Immature natural killer cell (primary cell): ENCODE data around the gene CD180. TPM values are rescaled to one million over a fixed set of nuclear protein-coding genes. Genes with fewer than 3 reads are reported as not detected.

Experiments used
- DNase-seq, 3 donors: peaks; one replicate each; pipeline ENCODE4 v3.0.0; 2022; ENCODE audit warnings: mixed read lengths in 1 of 3
- H3K27ac Mint-ChIP-seq, 6 donors: one replicate each; pipeline ENCODE4 v1.8.0; 2020; ENCODE audit warnings: mixed read lengths in 6 of 6, mild to moderate bottlenecking in 5 of 6, inconsistent platforms in 4 of 6, moderate library complexity in 3 of 6
- H3K27me3 Mint-ChIP-seq, 3 donors: one replicate each; pipeline ENCODE4 v1.8.0; 2020 to 2021; ENCODE audit warnings: low read depth in 3 of 3, mild to moderate bottlenecking in 3 of 3, mixed read lengths in 3 of 3, moderate library complexity in 3 of 3, inconsistent platforms in 1 of 3
- H3K36me3 Mint-ChIP-seq, 3 donors: one replicate each; pipeline ENCODE4 v1.8.0; 2020; ENCODE audit warnings: mixed read lengths in 3 of 3, inconsistent platforms in 2 of 3, mild to moderate bottlenecking in 2 of 3
- H3K4me1 Mint-ChIP-seq, 2 donors: one replicate each; pipeline ENCODE4 v1.8.0; 2020; ENCODE audit warnings: inconsistent platforms in 2 of 2, mild to moderate bottlenecking in 2 of 2, mixed read lengths in 2 of 2, moderate library complexity in 1 of 2
- H3K4me3 Mint-ChIP-seq, 5 donors: one replicate each; pipeline ENCODE4 v1.8.0; 2020; ENCODE audit warnings: mild to moderate bottlenecking in 5 of 5, mixed read lengths in 5 of 5, inconsistent platforms in 3 of 5, moderate library complexity in 3 of 5
- H3K9me3 Mint-ChIP-seq, 6 donors: one replicate each; pipeline ENCODE4 v1.8.0; 2020; ENCODE audit warnings: mild to moderate bottlenecking in 6 of 6, mixed read lengths in 6 of 6, inconsistent platforms in 4 of 6, moderate library complexity in 3 of 6
- polyA plus RNA-seq, 3 donors: library from polyadenylated mRNA; unstranded; fragments of 300-500 nt; fragmentation: Illumina TruSeq; gene quantifications; one replicate each; pipeline ENCODE4 v1.2.3, GENCODE V29; 2021

The CD180 gene
- polyA plus RNA-seq, 3 donors from 2014 or later = 0.52 to 1.7 (median 0.63) TPM

DNA sequence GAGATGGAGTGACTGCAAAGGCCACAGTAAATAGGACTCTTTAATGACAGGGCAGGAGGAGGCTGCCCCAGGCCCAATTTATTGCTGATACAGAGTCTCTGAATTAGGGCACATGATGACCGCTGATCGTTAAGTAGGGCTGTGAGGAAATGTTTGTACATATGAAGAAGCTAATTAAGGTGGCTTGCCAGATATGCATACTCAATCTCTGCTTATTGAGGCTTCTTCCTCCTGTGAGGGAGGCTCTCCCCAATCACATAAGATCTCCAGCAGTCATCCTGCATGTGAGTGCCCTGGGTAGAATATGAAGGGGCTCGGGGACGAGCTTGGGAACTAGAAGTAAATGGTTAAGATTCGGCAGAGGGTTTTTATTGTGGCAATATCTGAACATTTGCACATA is 8.2 kb upstream of the CD180 start:
- H3K4me1 Mint-ChIP-seq = peaks cover 62 to 95% of the 10 kb centered on the region in 2 donors
- H3K4me3 Mint-ChIP-seq = peak overlapping the region in 2 of 5 donors; percentile 17 to 59
- peaks cover 0 to 6% (median 0%) of the 10 kb centered on the region in 6 donors for H3K9me3 Mint-ChIP-seq
- DNase-seq = no peak
- peak overlapping the region in 5 of 6 donors; percentile 50 to 94 (median 64) for H3K27ac Mint-ChIP-seq
- H3K36me3 Mint-ChIP-seq = no peaks in the 10 kb centered on the region
- peaks cover 2 to 5% (median 2%) of the 10 kb centered on the region in 3 donors for H3K27me3 Mint-ChIP-seq

DNA sequence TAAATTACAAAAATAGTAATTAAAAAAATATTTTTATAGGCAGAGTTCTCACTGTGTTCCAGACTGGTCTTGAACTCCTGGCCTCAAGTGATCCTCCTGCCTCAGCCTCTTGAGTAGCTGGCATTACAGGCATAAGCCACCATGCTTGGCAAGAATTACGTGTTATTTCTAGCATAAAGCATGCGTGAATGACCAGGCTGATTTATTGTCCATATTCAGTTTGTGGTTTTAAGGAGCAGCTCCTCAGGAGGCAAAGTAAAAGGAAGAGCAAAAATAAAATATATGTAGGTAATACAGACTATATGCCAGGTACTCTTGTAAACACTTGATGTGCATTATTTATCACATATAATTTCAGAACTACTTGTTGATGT is 7.1 kb upstream of the CD180 start:
- Mint-ChIP-seq H3K27ac (peak overlapping the region in 1 of 6 donors; percentile 43), H3K4me1 (peaks cover 69 to 95% of the 10 kb centered on the region in 2 donors), H3K36me3 (no peaks in the 10 kb centered on the region), H3K4me3 (no peak overlapping the region), H3K27me3 (peaks cover 2 to 5% (median 3%) of the 10 kb centered on the region in 3 donors), H3K9me3 (peaks cover 0 to 6% (median 0%) of the 10 kb centered on the region in 6 donors)
- no peak for DNase-seq

DNA sequence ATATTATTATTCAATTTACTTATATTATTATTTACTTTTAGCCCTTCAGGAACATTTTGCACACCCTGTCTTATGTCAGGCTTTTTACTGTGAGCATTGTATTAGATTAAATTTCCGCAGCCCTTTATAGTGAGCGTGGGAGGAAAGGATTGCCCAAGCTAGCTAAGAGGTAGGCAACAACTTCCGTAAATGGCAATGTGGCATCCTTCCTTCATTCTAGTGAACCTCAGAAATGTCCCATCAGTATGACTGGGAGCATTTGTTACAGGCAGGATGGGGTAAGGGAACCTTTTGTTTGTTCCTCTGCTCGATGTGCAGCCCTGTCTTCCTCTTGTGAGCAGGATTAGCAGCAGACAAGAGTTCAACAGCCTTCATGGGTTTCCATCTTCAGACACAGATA is 6.2 kb upstream of the CD180 start:
- DNase-seq = no peak
- H3K9me3 Mint-ChIP-seq = peaks cover 0 to 6% (median 0%) of the 10 kb centered on the region in 6 donors
- peaks cover 2 to 5% (median 3%) of the 10 kb centered on the region in 3 donors for H3K27me3 Mint-ChIP-seq
- H3K4me1 Mint-ChIP-seq = peaks cover 65 to 92% of the 10 kb centered on the region in 2 donors
- no peaks in the 10 kb centered on the region for H3K36me3 Mint-ChIP-seq
- H3K27ac Mint-ChIP-seq = no peak overlapping the region
- H3K4me3 Mint-ChIP-seq = no peak overlapping the region

DNA sequence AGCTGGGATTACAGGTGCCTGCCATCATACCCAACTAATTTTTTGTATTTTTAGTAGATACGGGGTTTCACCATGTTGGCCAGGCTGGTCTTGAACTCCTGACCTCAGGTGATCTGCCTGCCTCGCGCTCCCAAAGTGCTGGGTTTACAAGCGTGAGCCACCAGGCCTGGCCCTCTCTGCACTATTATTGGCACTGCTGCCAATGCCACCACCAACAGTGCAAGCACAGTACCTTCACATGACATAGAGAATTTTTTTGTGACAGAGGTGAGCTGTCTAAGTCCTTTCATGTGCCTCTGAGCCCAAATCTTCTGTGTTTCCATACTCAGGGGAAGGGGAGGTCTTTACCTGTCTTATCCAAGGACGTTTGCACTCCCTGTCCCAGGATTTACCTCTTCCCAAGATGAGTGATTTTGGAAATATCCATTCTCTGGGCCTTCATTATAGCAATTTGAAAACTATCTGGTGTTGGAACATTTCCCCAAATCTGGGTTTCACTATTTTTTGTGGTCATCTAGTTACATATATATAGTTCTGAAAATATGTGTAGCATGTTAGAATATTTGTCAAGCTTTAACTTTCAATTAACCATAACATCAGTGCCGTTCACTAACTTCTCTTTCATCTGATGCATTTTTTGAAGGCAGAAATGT is 5.4 kb upstream of the CD180 start:
- H3K36me3 Mint-ChIP-seq = no peaks in the 10 kb centered on the region
- H3K4me1 Mint-ChIP-seq = peaks cover 57 to 84% of the 10 kb centered on the region in 2 donors
- peaks cover 2 to 5% (median 3%) of the 10 kb centered on the region in 3 donors for H3K27me3 Mint-ChIP-seq
- peaks cover 0 to 6% (median 0%) of the 10 kb centered on the region in 6 donors for H3K9me3 Mint-ChIP-seq
- DNase-seq = no peak
- H3K27ac Mint-ChIP-seq = peak overlapping the region in 1 of 6 donors; percentile 40
- H3K4me3 Mint-ChIP-seq = no peak overlapping the region

DNA sequence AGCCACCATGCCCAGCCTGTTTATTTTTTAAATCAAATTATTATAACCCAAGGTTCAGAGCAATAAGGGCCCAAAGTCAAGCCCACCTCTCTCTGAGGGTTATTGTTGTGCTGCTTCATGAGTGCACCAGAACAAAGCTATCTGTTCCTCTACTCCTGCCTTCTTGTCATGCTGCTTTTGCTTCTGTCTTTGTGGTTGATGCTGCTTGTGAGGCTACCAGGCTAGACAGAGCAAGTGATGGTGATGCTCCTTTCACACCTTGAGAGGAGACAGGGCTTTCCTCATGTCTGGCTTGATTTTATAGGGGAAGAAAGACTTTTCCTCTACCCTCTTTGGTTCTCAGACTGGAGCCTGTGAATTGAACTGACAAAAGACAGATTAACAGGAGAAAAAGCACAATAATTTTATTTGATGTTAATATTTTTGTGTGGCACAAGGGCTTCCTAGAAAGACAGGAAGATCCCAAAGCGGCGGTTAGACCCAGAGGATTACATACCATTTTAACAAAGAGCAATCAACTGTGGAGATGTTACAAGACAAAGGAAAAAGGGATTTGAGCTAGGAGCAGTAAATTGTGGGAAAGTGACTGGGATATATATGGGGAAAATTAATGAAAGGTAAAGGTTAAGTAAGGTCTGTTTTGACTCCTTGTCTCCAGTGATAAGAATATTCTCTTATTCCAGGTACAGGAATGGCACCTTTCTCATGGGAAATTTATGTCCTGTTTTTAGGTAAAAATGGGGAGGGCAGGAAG is 4.4 kb upstream of the CD180 start:
- peak overlapping the region in 4 of 6 donors; percentile 21 to 69 (median 46) for H3K27ac Mint-ChIP-seq
- peaks cover 0 to 6% (median 0%) of the 10 kb centered on the region in 6 donors for H3K9me3 Mint-ChIP-seq
- H3K27me3 Mint-ChIP-seq = peaks cover 2% of the 10 kb centered on the region in 3 donors
- H3K4me1 Mint-ChIP-seq = peaks cover 46 to 74% of the 10 kb centered on the region in 2 donors
- no peaks in the 10 kb centered on the region for H3K36me3 Mint-ChIP-seq
- peak overlapping the region in 1 of 5 donors; percentile 50 for H3K4me3 Mint-ChIP-seq
- DNase-seq = no peak

DNA sequence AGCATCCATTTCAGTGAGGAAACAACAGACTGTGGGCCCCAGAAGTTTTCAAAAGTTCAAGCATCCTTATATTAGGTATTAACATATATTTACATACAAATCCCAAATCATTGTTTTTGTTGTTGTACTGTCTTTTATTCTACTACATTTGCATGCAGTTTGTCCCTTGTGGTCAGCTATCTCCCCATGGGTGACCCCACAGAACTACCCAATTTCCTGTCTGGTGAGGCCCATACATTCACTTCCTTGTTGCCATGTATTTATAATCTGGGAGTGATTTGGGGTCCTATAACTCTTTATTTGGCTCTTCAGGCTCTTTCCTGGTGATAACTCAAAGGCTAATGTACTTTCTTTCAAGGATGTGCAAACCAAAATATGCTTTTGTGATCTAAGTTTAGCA is 3.3 kb upstream of the CD180 start:
- Mint-ChIP-seq H3K27ac (peak overlapping the region in 2 of 6 donors; percentile 37 to 62), H3K4me3 (peak overlapping the region in 3 of 5 donors; percentile 12 to 63 (median 52)), H3K36me3 (peaks cover 0 to under 1% (median 0%) of the 10 kb centered on the region in 3 donors), H3K27me3 (peaks cover 1 to 2% (median 2%) of the 10 kb centered on the region in 3 donors), H3K9me3 (peaks cover 0 to 6% (median 0%) of the 10 kb centered on the region in 6 donors), H3K4me1 (peaks cover 36 to 62% of the 10 kb centered on the region in 2 donors)
- DNase-seq = no peak

DNA sequence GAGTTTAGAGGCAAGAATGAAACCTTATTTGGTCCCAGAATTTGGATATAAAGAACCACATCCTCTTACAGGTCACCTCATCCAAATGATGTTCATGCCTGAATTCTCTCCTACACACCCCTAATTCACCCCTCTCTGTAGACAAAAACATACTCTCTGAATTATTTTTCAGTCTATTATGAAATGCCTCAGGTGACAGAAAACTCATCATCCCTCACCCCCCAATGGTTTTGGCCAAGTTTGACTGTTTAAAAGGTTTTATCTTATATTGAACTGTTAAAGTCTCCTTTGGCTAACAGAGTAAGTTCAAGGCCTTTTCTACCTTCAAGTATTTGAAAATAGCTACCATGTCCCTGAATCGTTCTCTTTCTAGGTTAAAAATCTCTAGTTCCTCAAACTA is 2.3 kb upstream of the CD180 start:
- peaks cover 0 to 7% (median 0%) of the 10 kb centered on the region in 3 donors for H3K36me3 Mint-ChIP-seq
- peaks cover 0 to 5% (median 2%) of the 10 kb centered on the region in 3 donors for H3K27me3 Mint-ChIP-seq
- H3K27ac Mint-ChIP-seq = no peak overlapping the region
- peaks cover 28 to 53% of the 10 kb centered on the region in 2 donors for H3K4me1 Mint-ChIP-seq
- no peak for DNase-seq
- H3K9me3 Mint-ChIP-seq = peaks cover 0 to 6% (median 0%) of the 10 kb centered on the region in 6 donors
- no peak overlapping the region for H3K4me3 Mint-ChIP-seq

DNA sequence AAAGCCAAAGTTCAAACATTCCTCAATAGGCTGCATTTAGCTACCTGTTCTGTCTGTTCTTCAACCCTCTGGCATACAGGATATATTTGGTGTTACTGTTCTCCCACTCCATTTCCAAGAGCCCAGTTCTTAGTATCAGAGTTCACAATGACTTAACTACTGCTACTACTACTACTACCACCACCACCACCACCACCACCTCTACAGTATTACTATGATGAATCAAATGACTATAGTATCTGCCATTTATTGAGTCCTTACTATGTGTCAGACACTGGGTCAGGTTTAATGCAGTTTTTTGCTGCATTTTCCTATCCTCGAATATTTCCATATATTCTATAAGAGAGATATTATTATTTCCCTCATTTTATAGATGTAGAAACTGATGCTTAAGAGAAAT is 937 bp upstream of the CD180 start:
- peaks cover 0 to 6% (median 0%) of the 10 kb centered on the region in 6 donors for H3K9me3 Mint-ChIP-seq
- no peak overlapping the region for H3K4me3 Mint-ChIP-seq
- peaks cover 24 to 39% of the 10 kb centered on the region in 2 donors for H3K4me1 Mint-ChIP-seq
- H3K27ac Mint-ChIP-seq = no peak overlapping the region
- H3K27me3 Mint-ChIP-seq = peaks cover 0 to 4% (median 2%) of the 10 kb centered on the region in 3 donors
- peaks cover 0 to 7% (median 0%) of the 10 kb centered on the region in 3 donors for H3K36me3 Mint-ChIP-seq
- no peak for DNase-seq

DNA sequence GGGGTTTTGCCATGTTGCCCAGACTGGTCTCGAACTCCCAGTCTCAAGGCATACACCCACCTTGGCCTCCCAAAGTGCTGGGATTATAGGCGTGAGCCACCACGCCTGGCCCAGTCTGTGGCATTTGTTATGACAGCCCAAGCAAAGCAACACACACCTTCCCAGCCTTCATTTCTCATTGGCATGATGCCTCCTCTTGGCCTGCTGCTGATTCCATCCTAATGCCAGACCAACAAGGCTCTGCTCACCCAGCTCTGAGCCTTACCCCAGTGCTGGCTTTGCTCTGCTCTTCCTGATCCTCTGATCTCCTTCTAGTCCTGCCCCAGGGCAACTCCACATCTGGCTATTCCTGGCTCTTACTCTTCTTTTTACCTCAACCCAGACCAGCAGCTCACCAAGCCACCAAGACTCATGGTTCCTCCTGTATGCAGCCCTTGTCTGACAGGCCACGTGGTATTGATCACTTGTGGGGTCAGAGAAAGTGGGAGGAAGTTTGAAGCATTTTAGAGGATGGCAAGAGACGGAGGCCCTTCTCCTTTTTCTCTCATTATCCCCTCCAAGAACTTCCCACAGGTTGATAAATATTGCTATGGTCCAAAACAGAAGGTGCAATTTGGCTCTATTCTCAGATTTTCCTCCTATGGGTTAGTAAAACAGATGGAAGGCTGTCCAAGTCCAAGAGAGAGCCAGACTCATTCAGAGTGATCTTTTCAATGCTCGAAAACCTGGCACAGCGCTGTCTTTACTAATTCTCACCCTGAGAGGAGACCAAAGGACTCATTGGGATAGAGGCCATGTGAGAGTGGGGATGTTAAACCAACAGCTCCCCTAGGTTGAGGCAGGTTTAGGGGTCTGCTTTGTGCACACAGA is 958 bp downstream of the CD180 start:
- DNase-seq = no peak
- Mint-ChIP-seq H3K9me3 (no peaks in the 10 kb centered on the region), H3K4me3 (no peak overlapping the region), H3K36me3 (peaks cover 0 to 7% (median 0%) of the 10 kb centered on the region in 3 donors), H3K27me3 (peaks cover 0 to 5% (median 3%) of the 10 kb centered on the region in 3 donors), H3K27ac (peak overlapping the region in 2 of 6 donors; percentile 17 to 43), H3K4me1 (peaks cover 19 to 23% of the 10 kb centered on the region in 2 donors)

DNA sequence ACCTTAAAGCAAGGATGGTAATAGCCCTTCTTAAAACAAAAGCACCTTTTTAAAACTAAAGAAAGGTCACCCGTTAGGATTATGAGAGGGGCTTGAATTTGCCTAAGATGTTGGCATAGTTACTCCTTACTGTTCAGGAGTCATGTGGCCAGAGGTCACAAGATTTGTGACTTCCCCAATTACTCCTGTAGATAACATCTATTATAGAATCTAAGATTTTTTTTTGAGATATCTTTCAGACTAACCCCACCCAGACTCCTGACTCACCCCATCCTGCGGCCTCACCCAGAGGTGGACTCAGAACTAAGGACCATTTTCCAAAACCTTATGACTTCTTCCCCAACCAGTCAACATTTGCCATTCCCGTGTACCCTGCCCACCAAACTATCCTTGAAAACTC is 2.4 kb downstream of the CD180 start:
- no peak for DNase-seq
- Mint-ChIP-seq H3K9me3 (no peaks in the 10 kb centered on the region), H3K4me3 (no peak overlapping the region), H3K36me3 (peaks cover 0 to 7% (median 0%) of the 10 kb centered on the region in 3 donors), H3K4me1 (peaks cover 7 to 8% of the 10 kb centered on the region in 2 donors), H3K27me3 (peaks cover 0 to 6% (median 3%) of the 10 kb centered on the region in 3 donors), H3K27ac (peak overlapping the region in 1 of 6 donors; percentile 33)

DNA sequence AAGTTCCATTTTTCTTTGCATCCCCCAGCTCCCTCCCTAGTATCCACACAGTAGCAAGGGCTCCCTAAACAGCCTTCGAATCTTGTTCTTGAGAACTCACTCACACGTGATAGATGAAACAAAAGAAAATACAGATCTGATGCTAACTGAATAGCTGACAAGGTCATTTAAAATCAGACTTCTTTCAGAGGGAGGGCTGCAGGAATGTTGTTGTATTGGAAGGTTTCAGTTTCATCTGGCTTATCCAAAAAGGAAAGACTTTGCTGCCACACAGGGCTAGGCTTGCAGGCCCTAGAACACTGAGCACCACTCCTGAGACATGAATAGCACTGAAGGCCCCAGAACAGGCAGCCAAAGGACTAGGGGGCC is 3.2 kb downstream of the CD180 start:
- Mint-ChIP-seq H3K4me3 (no peak overlapping the region), H3K27ac (no peak overlapping the region), H3K9me3 (no peaks in the 10 kb centered on the region), H3K4me1 (peaks cover 5 to 8% of the 10 kb centered on the region in 2 donors), H3K36me3 (peaks cover 0 to 7% (median 0%) of the 10 kb centered on the region in 3 donors), H3K27me3 (peaks cover 0 to 6% (median 1%) of the 10 kb centered on the region in 3 donors)
- no peak for DNase-seq

DNA sequence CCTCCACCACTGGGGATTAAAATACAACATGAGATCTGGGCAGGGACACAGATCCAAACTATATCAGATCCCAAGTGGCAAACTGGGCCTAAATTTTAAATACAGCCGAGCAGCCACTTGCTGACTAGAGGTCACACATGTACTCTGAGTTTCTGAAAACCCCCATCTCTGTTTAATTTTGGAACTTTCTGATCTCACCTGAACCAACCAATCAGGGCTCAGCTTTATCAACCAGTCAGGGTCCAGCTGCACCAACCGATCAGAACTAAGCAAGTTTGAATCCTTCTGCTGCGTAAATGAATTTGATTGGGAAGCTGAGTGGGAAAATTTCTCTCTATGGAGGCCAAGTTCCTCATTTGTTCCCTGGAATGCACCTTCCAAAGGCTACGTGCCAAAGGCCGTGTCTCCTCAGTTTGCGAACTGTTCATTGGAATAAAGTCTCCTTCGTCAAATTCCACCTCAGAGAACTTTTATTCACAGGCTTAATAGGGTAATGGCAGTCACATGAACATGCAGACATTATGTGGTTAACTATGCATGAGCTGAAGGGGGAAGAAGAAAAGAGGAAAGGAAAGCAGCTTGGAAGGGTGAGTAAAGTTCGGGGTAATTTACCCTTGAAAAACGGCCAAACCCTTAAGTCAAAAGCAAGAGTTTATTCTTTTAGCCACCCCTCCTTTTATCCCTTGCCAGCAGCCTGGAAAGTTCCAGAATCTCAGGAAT is 3.7 kb downstream of the CD180 start:
- Mint-ChIP-seq H3K4me3 (no peak overlapping the region), H3K9me3 (no peaks in the 10 kb centered on the region), H3K4me1 (peaks cover 7 to 11% of the 10 kb centered on the region in 2 donors), H3K27me3 (peaks cover 0 to 6% (median 1%) of the 10 kb centered on the region in 3 donors), H3K36me3 (peaks cover 0 to 7% (median 0%) of the 10 kb centered on the region in 3 donors), H3K27ac (no peak overlapping the region)
- no peak for DNase-seq

DNA sequence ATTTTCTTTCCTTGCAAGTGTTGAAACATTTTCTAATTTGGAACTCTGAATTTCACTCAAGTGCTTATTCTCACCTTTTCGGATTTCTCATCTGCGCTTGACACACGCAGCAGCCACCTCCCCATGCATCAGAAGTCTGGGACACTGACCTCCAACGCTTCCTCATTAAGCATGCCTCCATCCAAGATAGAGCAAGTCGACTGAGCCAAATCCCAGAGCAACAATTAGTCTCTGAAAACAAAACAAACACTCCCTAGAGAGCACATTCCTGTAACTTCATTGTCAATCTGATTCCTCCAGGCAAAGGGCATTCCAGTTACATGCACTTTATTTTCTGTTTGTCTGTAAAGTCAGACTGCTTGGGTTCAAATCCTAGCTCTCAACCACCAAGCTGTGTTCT is 5.7 kb downstream of the CD180 start:
- peaks cover 10 to 25% of the 10 kb centered on the region in 2 donors for H3K4me1 Mint-ChIP-seq
- H3K36me3 Mint-ChIP-seq = peaks cover 0 to 7% (median 0%) of the 10 kb centered on the region in 3 donors
- DNase-seq = no peak
- no peaks in the 10 kb centered on the region for H3K9me3 Mint-ChIP-seq
- H3K4me3 Mint-ChIP-seq = no peak overlapping the region
- peaks cover 0 to 7% (median 1%) of the 10 kb centered on the region in 3 donors for H3K27me3 Mint-ChIP-seq
- no peak overlapping the region for H3K27ac Mint-ChIP-seq
